Neural progenitor cell (in vitro differentiated cells): ENCODE measurements around the gene LRRC27.

ENCODE experiments used
- EZH2 ChIP-seq: fragments of 200-600 bp; sonication (generic); IDR thresholded peaks from 2 replicates; pipeline ENCODE4 v1.6.1; 2017; ENCODE audit warnings: antibody characterized with exemption, mild to moderate bottlenecking, moderate library complexity
- TF ChIP-seq, protein P1 (sequence below): fragments of 200-600 bp; sonication (generic); IDR thresholded peaks from 2 replicates; pipeline ENCODE4 v1.5.1; 2017; ENCODE audit warnings: antibody characterized with exemption, mild to moderate bottlenecking

DNA sequence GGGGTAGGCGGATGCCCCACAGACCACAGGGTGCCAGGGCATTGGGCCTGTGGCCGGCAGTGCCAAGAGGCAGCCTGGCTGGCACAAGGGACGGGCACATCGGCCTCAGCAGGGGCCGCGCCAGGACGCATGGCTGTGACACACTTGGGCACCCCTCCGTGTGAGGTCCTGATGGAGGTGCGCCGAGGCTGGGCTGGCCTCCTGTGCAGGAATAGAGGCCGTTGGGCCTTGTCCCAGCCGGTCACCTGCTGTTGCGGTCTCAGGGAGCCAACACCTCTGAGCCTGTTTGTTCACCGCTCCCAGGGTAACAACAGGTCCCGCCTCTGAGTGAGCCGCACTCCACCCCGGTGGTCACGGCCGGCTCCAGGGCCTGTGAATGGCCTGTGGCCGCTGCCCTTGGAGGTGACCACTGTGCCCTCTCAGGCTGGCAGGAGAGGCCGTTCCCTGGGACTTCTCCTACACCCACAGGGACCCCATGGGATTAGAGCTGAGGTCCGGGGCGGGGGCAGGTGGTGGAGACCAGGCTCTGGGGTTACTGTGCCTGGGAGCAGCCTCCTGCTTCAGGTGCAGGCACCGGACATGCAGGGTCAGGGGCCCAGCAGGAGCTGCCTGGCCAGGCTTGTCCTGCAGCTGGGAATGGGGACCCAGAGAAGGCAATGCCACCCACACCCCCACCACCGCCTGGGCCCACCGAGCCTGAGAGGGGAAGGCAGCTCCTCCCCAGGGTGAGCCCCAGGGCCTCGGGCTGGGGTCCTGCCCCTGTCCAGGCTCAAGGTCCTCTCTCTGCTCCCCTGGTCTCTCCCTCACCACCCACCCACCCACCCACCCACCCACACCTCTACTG, 77.1 kb downstream of the LRRC27 start:
- TF ChIP-seq, protein P1, sequence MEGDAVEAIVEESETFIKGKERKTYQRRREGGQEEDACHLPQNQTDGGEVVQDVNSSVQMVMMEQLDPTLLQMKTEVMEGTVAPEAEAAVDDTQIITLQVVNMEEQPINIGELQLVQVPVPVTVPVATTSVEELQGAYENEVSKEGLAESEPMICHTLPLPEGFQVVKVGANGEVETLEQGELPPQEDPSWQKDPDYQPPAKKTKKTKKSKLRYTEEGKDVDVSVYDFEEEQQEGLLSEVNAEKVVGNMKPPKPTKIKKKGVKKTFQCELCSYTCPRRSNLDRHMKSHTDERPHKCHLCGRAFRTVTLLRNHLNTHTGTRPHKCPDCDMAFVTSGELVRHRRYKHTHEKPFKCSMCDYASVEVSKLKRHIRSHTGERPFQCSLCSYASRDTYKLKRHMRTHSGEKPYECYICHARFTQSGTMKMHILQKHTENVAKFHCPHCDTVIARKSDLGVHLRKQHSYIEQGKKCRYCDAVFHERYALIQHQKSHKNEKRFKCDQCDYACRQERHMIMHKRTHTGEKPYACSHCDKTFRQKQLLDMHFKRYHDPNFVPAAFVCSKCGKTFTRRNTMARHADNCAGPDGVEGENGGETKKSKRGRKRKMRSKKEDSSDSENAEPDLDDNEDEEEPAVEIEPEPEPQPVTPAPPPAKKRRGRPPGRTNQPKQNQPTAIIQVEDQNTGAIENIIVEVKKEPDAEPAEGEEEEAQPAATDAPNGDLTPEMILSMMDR = no peak
- no peak for TF ChIP-seq EZH2
